Measurements from ENCODE around the gene CD52. TPM values are rescaled to one million over a fixed set of nuclear protein-coding genes. Genes with fewer than 3 reads are reported as not detected.

CD52 gene
- total and polyA plus RNA-seq, 2 of the 13 experiments (the other 11 are each of a cell fraction or from before 2014, with no cell fraction given) = 0.32 TPM; not detected in 1

GRCh38 chr1:26306290-26307229 lies 11.2 kb upstream of the CD52 start, which contains the start of gene UBXN11 (continued):
- TF ChIP-seq HMGXB3 (CRISPR knock-in tag; IDR thresholded peaks at IDR 0.05; ENCODE audit: borderline replicate concordance) = peak; percentile 94
- no peak for TF ChIP-seq ZNF383 (CRISPR knock-in tag; IDR thresholded peaks at IDR 0.05; ENCODE audit: borderline replicate concordance)
- peak; percentile 35; the same call in 1 of the 2 replicates for TF ChIP-seq ZNF777 (CRISPR knock-in tag; IDR thresholded peaks at IDR 0.05)
- TF ChIP-seq TOPORS (CRISPR knock-in tag; IDR thresholded peaks at IDR 0.05) = no peak
- TF ChIP-seq ZNF879 (CRISPR knock-in tag; IDR thresholded peaks at IDR 0.05) = no peak
- no peak for TF ChIP-seq DPF2 (CRISPR knock-in tag; IDR thresholded peaks at IDR 0.05; ENCODE audit: borderline replicate concordance, low read depth)
- peak; percentile 50 for TF ChIP-seq KDM2A (CRISPR knock-in tag; IDR thresholded peaks at IDR 0.05; ENCODE audit: borderline replicate concordance, low read depth)
- TF ChIP-seq NFYB (CRISPR knock-in tag; IDR thresholded peaks at IDR 0.05) = peak; percentile 93
- TF ChIP-seq ZGPAT (CRISPR knock-in tag; IDR thresholded peaks at IDR 0.05) = peak; percentile 43; the same call in 1 of the 2 replicates
- peak; percentile 94 for TF ChIP-seq TFDP1 (CRISPR knock-in tag; IDR thresholded peaks at IDR 0.05; ENCODE audit: borderline replicate concordance)
- no peak; the same call in 1 of the 2 replicates for TF ChIP-seq FOXJ3 (CRISPR knock-in tag; IDR thresholded peaks at IDR 0.05; ENCODE audit: borderline replicate concordance)
- TF ChIP-seq ZNF264 (CRISPR knock-in tag; IDR thresholded peaks at IDR 0.05) = no peak
- TF ChIP-seq MXI1 (IDR thresholded peaks at IDR 0.05; ENCODE audit: borderline replicate concordance, low read depth, low read length) = peak; percentile 94; the same call in 2 of the 3 replicates
- no peak for TF ChIP-seq ZNF704 (CRISPR knock-in tag; IDR thresholded peaks at IDR 0.05; ENCODE audit: borderline replicate concordance)
- TF ChIP-seq FOXP1 (IDR thresholded peaks at IDR 0.05) = no peak
- no peak for TF ChIP-seq FOXP1 (CRISPR knock-in tag; IDR thresholded peaks at IDR 0.05)
- peak; percentile 98 for TF ChIP-seq YY1 (IDR thresholded peaks at IDR 0.05; ENCODE audit: insufficient read depth, insufficient replicate concordance, low read depth, low read length)
- TF ChIP-seq MLX (CRISPR knock-in tag; IDR thresholded peaks at IDR 0.05) = no peak
- TF ChIP-seq ARHGAP35 (CRISPR knock-in tag; IDR thresholded peaks at IDR 0.05; ENCODE audit: borderline replicate concordance) = no peak
- 0 out of 2 replicates have a peak, but pooled peaks have one; percentile 19 for TF ChIP-seq ZSCAN31 (CRISPR knock-in tag; IDR thresholded peaks at IDR 0.05; ENCODE audit: low read depth)

Data from HepG2 (cell line).